NT2/D1 (cell line): Measurements from ENCODE around the gene IL1RN.

Experiments
- DNase-seq: peaks from one replicate; pipeline ENCODE4 v3.0.0-alpha.2; 2011; ENCODE audit warnings: low read depth, low spot score
- H3K27me3 ChIP-seq: 2 replicates; pipeline ENCODE4 v1.6.0; 2011; ENCODE audit warnings: mild to moderate bottlenecking; ENCODE audit not compliant: insufficient read length, insufficient read depth
- H3K36me3 ChIP-seq: 2 replicates; pipeline ENCODE4 v1.6.1; 2011; ENCODE audit warnings: mild to moderate bottlenecking, low read length, mixed read lengths; ENCODE audit not compliant: insufficient read depth, insufficient read length
- H3K4me1 ChIP-seq: 2 replicates; pipeline ENCODE4 v1.5.1; 2011; ENCODE audit not compliant: insufficient read depth, insufficient read length
- H3K4me3 ChIP-seq: 2 replicates; pipeline ENCODE4 v1.5.1; 2011; ENCODE audit warnings: low read depth; ENCODE audit not compliant: insufficient read length
- H3K9ac ChIP-seq: 2 replicates; pipeline ENCODE4 v1.6.0; 2011; ENCODE audit warnings: low read depth; ENCODE audit not compliant: insufficient read length
- H3K9me3 ChIP-seq: 2 replicates; pipeline ENCODE4 v1.5.1; 2011; ENCODE audit warnings: mild to moderate bottlenecking, low read length; ENCODE audit not compliant: insufficient read depth
- SUZ12 ChIP-seq: IDR thresholded peaks from 2 replicates; pipeline ENCODE4 v1.6.1; 2011; ENCODE audit not compliant: insufficient read length, insufficient read depth; ENCODE audit errors: extremely low read depth
- YY1 ChIP-seq: IDR thresholded peaks from 2 replicates; pipeline ENCODE4 v1.6.1; 2011; ENCODE audit not compliant: insufficient read length, insufficient read depth
- ZNF274 ChIP-seq: IDR thresholded peaks from 2 replicates; pipeline ENCODE4 v1.6.1; 2011; ENCODE audit warnings: mild to moderate bottlenecking, low read depth, low read length

Gene IL1RN

GRCh38 chr2:113164215-113164929 lies 37.0 kb downstream of the IL1RN start:
- Histone ChIP-seq H3K9ac (no peak overlapping the region), H3K9me3 (no peaks in the 10 kb centered on the region), H3K4me1 (peaks cover 4% of the 10 kb centered on the region), H3K27me3 (peaks cover 2% of the 10 kb centered on the region), H3K36me3 (no peaks in the 10 kb centered on the region), H3K4me3 (no peak overlapping the region)
- DNase-seq: no peak
- no peak for TF ChIP-seq ZNF274
- no peak for TF ChIP-seq YY1
- no peak for TF ChIP-seq SUZ12

- H3K36me3 ChIP-seq: no peaks in the 10 kb centered on the region
- H3K9ac ChIP-seq: no peak overlapping the region
- no peaks in the 10 kb centered on the region for H3K27me3 ChIP-seq
- no peak overlapping the region for H3K4me3 ChIP-seq
- TF ChIP-seq YY1: no peak
- no peak for TF ChIP-seq SUZ12
- TF ChIP-seq ZNF274: no peak
- no peaks in the 10 kb centered on the region for H3K9me3 ChIP-seq
- peaks cover 4% of the 10 kb centered on the region for H3K4me1 ChIP-seq
- no peak for DNase-seq
Observed at GRCh38 chr2:113164930-113165585, 37.7 kb downstream of the IL1RN start.

GRCh38 chr2:113166187-113166645 lies 38.8 kb downstream of the IL1RN start:
- no peak for TF ChIP-seq ZNF274
- TF ChIP-seq YY1: no peak
- no peak for TF ChIP-seq SUZ12
- Histone ChIP-seq H3K4me3 (no peak overlapping the region), H3K27me3 (no peaks in the 10 kb centered on the region), H3K4me1 (peaks cover 4% of the 10 kb centered on the region), H3K9ac (no peak overlapping the region), H3K9me3 (no peaks in the 10 kb centered on the region), H3K36me3 (no peaks in the 10 kb centered on the region)
- DNase-seq: no peak

GRCh38 chr2:113167115-113167932 lies 39.9 kb downstream of the IL1RN start:
- H3K4me3 ChIP-seq: no peak overlapping the region
- H3K27me3 ChIP-seq: no peaks in the 10 kb centered on the region
- H3K4me1 ChIP-seq: peaks cover 4% of the 10 kb centered on the region
- no peaks in the 10 kb centered on the region for H3K36me3 ChIP-seq
- TF ChIP-seq ZNF274 (no peak), SUZ12 (no peak), YY1 (no peak)
- DNase-seq: no peak
- H3K9ac ChIP-seq: no peak overlapping the region
- no peaks in the 10 kb centered on the region for H3K9me3 ChIP-seq

- no peaks in the 10 kb centered on the region for H3K9me3 ChIP-seq
- H3K9ac ChIP-seq: no peak overlapping the region
- H3K36me3 ChIP-seq: no peaks in the 10 kb centered on the region
- DNase-seq: no peak
- H3K4me1 ChIP-seq: peaks cover 4% of the 10 kb centered on the region
- H3K27me3 ChIP-seq: no peaks in the 10 kb centered on the region
- no peak overlapping the region for H3K4me3 ChIP-seq
- TF ChIP-seq YY1: no peak
- no peak for TF ChIP-seq ZNF274
- no peak for TF ChIP-seq SUZ12
Observed at GRCh38 chr2:113167962-113168340, 40.6 kb downstream of the IL1RN start.

GRCh38 chr2:113169002-113169530 lies 41.7 kb downstream of the IL1RN start:
- Histone ChIP-seq H3K27me3 (no peaks in the 10 kb centered on the region), H3K4me1 (peaks cover 11% of the 10 kb centered on the region), H3K9me3 (no peaks in the 10 kb centered on the region), H3K9ac (no peak overlapping the region), H3K4me3 (no peak overlapping the region), H3K36me3 (no peaks in the 10 kb centered on the region)
- no peak for TF ChIP-seq YY1
- DNase-seq: no peak

GRCh38 chr2:113169586-113169985 lies 42.2 kb downstream of the IL1RN start:
- no peaks in the 10 kb centered on the region for H3K27me3 ChIP-seq
- H3K4me1 ChIP-seq: peaks cover 12% of the 10 kb centered on the region
- no peaks in the 10 kb centered on the region for H3K9me3 ChIP-seq
- DNase-seq: no peak
- no peak overlapping the region for H3K9ac ChIP-seq
- TF ChIP-seq ZNF274 (no peak), YY1 (no peak), SUZ12 (no peak)
- no peak overlapping the region for H3K4me3 ChIP-seq
- H3K36me3 ChIP-seq: no peaks in the 10 kb centered on the region
